Loucy (cell line): ENCODE measurements around the gene HSPG2.

ENCODE experiments used
- CTCF ChIP-seq: fragments of 200-600 bp; sonication (generic); conservative IDR thresholded peaks from 2 replicates; pipeline ENCODE4 v1.5.1; 2014; ENCODE audit warnings: mild to moderate bottlenecking, antibody characterized with exemption, low read length
- EZH2phosphoT487 ChIP-seq: fragments of 200-600 bp; IDR thresholded peaks from 2 replicates; pipeline ENCODE4 v1.6.1; 2018; ENCODE audit warnings: antibody characterized with exemption, mild to moderate bottlenecking, moderate library complexity, borderline replicate concordance

- no peak for TF ChIP-seq CTCF
- TF ChIP-seq EZH2phosphoT487 = no peak
Measured at GRCh38 chr1:21921100-21921875, 15.8 kb downstream of the HSPG2 start.
